CD8-positive, alpha-beta memory T cell (primary cell): ENCODE results near the gene MIR17HG. TPM values are rescaled to one million over a fixed set of nuclear protein-coding genes. Genes with fewer than 3 reads are reported as not detected.
"Not testable (repeated sequence)": the region's sequence is repeated elsewhere in the genome, so short reads cannot be mapped to it uniquely, and the experiment has no call there.

ENCODE experiments used
- CTCF ChIA-PET: fragments of 350-600 bp; sonication (Branson Sonifier 250); formaldehyde crosslinking; loops from one replicate; lab custom pipeline; 2021; ENCODE audit warnings: antibody characterized with exemption; lab: Charles Lee
- POLR2A ChIA-PET: fragments of 350-600 bp; sonication (Branson Sonifier 250); formaldehyde crosslinking; loops from one replicate; lab custom pipeline; 2021; ENCODE audit warnings: antibody characterized with exemption; lab: Charles Lee
- DNase-seq, 5 donors: peaks; one replicate each; pipeline versions ENCODE4 v3.0.0 to v3.0.0-alpha.2; 2020 to 2022; ENCODE audit warnings: mixed read lengths in 1 of 5
- H3K27ac ChIP-seq: one replicate; pipeline ENCODE4 v1.7.0; 2013; ENCODE audit warnings: low read depth, mild to moderate bottlenecking, low read length, moderate library complexity
- H3K27me3 ChIP-seq: 2 replicates; pipeline ENCODE4 v1.7.0; 2013; ENCODE audit warnings: low read length, mild to moderate bottlenecking; ENCODE audit not compliant: insufficient read depth, poor library complexity, severe bottlenecking
- H3K36me3 ChIP-seq: 2 replicates; pipeline ENCODE4 v1.7.0; 2013; ENCODE audit warnings: mild to moderate bottlenecking, low read length, moderate library complexity; ENCODE audit not compliant: insufficient read depth
- H3K4me1 ChIP-seq: 2 replicates; pipeline ENCODE4 v1.7.0; 2013; ENCODE audit warnings: mild to moderate bottlenecking, low read length, moderate library complexity; ENCODE audit not compliant: insufficient read depth
- H3K4me3 ChIP-seq: 2 replicates; pipeline ENCODE4 v1.7.0; 2013; ENCODE audit warnings: mild to moderate bottlenecking, low read length
- H3K9me3 ChIP-seq: 2 replicates; pipeline ENCODE4 v1.7.0; 2013; ENCODE audit warnings: mild to moderate bottlenecking, low read length
- H3K27ac Mint-ChIP-seq, 8 donors: one replicate each; pipeline ENCODE4 v1.8.0; 2020 to 2021; ENCODE audit warnings: mixed read lengths in 8 of 8, mild to moderate bottlenecking in 6 of 8, inconsistent platforms in 3 of 8, moderate library complexity in 3 of 8
- H3K27me3 Mint-ChIP-seq, 2 donors: one replicate each; pipeline ENCODE4 v1.8.0; 2020 to 2021; ENCODE audit warnings: mixed read lengths in 2 of 2, mild to moderate bottlenecking in 1 of 2, moderate library complexity in 1 of 2
- H3K36me3 Mint-ChIP-seq, 3 donors: one replicate each; pipeline ENCODE4 v1.8.0; 2020 to 2021; ENCODE audit warnings: mixed read lengths in 3 of 3, inconsistent platforms in 1 of 3, mild to moderate bottlenecking in 1 of 3
- H3K4me1 Mint-ChIP-seq, 3 donors: one replicate each; pipeline ENCODE4 v1.8.0; 2020 to 2021; ENCODE audit warnings: mixed read lengths in 3 of 3, inconsistent platforms in 1 of 3, mild to moderate bottlenecking in 1 of 3
- H3K4me3 Mint-ChIP-seq, 7 donors: one replicate each; pipeline ENCODE4 v1.8.0; 2020 to 2021; ENCODE audit warnings: mixed read lengths in 7 of 7, mild to moderate bottlenecking in 6 of 7, moderate library complexity in 4 of 7, inconsistent platforms in 2 of 7
- H3K9me3 Mint-ChIP-seq, 5 donors: one replicate each; pipeline ENCODE4 v1.8.0; 2020 to 2022; ENCODE audit warnings: mixed read lengths in 5 of 5, mild to moderate bottlenecking in 3 of 5, moderate library complexity in 2 of 5, inconsistent platforms in 1 of 5
- polyA plus RNA-seq: library from polyadenylated mRNA; unstranded; fragments of 300-500 nt; fragmentation: Illumina TruSeq; gene quantifications from one replicate; pipeline ENCODE4 v1.2.3, GENCODE V29; 2021
- total RNA-seq, 2 experiments: library from RNA; stranded (reverse); gene quantifications; one replicate each; pipeline ENCODE4 v1.2.3, GENCODE V29; 2021

The MIR17HG gene
- total and polyA plus RNA-seq, 3 experiments from 2014 or later, result 0.26 to 21.5 (median 21.0) TPM

DNA sequence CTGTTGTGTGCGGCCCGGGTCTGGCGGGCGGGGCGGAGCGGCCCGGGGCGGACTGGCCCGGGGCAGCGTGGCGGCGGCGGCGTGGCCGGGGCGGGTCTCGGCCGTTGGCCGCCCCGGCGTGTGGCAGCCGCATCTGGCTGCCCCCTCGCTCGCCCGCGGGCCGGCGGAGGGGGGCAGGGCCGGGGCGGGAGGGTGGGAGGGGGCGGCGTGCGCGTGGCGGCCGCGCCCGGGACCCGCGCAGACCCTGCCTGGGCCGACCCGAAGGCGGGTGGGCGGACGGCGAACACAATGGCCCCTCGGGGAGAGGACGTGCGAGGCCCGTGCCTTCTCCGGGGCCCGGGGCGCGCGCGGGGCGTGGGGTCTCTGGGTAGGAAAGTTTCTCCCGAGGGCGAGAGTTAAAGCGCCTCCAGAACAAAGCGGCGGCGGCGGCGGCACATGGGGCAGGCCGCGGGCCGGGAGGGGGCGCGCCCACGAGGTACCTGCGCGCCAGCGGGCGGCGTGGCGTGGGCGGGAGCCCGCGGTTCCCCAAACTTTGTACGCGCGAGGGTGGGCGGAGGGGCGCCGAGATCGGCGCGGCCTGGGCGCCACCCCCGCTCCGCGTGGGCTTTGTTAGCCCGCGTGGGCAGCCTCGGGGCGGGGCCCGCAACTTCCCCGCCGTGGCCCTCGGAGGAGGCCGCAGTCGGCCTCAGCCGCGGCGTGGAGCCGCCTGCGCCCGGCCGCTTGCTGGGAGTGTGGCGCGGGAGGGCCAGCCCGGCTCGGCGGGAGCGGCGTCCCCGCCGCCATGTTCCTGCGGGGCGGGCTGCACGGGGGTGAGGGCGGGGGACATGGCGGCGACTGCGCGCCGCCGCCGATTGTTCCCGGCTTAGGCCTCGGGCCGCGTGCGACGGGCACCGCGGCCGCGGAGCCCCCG is 764 bp downstream of the MIR17HG start:
- no peaks in the 10 kb centered on the region for H3K9me3 Mint-ChIP-seq
- ChIA-PET POLR2A (no interaction called here), CTCF (no interaction called here)
- H3K4me1 Mint-ChIP-seq, result peaks cover 35 to 53% (median 38%) of the 10 kb centered on the region in 3 donors
- Histone ChIP-seq H3K9me3 (no peaks in the 10 kb centered on the region), H3K4me3 (no peak overlapping the region), H3K27me3 (no peaks in the 10 kb centered on the region), H3K4me1 (peaks cover 32% of the 10 kb centered on the region), H3K36me3 (peaks cover 18% of the 10 kb centered on the region), H3K27ac (peak overlapping the region; percentile 87)
- H3K27me3 Mint-ChIP-seq, result peaks cover 0 to 6% of the 10 kb centered on the region in 2 donors
- H3K36me3 Mint-ChIP-seq, result peaks cover 0 to 42% (median 1%) of the 10 kb centered on the region in 3 donors
- peak overlapping the region; percentile 38 to 97 (median 55) for H3K4me3 Mint-ChIP-seq
- peak; percentile 57 to 82 (median 74) for DNase-seq
- H3K27ac Mint-ChIP-seq, result peak overlapping the region in 1 of 8 donors; percentile 82

DNA sequence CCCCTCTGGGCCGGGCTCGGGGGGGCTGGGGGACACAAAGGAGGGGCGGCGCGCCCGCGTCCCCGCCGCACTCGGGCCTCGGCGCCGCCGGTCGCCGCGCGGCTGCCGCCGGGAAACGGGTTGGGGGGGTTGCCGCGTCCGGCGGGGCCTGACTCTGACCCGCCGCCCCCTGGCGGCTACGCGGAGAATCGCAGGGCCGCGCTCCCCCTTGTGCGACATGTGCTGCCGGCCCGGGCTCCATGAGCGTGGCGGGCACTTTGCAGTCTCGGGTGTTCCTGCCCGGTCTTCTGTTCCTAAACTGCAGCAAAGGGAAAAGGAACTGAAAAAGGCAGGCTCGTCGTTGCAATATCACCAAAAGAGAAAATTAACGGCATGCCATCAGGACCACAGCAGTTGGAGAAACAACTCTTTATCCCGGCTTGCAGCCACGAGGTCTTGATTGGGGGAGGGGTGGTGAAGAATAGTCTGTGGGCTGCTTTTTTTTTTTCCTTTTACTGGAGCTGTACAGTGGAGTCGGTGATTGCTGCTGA is 1.5 kb downstream of the MIR17HG start:
- peaks cover 0 to 50% (median 3%) of the 10 kb centered on the region in 3 donors for H3K36me3 Mint-ChIP-seq

DNA sequence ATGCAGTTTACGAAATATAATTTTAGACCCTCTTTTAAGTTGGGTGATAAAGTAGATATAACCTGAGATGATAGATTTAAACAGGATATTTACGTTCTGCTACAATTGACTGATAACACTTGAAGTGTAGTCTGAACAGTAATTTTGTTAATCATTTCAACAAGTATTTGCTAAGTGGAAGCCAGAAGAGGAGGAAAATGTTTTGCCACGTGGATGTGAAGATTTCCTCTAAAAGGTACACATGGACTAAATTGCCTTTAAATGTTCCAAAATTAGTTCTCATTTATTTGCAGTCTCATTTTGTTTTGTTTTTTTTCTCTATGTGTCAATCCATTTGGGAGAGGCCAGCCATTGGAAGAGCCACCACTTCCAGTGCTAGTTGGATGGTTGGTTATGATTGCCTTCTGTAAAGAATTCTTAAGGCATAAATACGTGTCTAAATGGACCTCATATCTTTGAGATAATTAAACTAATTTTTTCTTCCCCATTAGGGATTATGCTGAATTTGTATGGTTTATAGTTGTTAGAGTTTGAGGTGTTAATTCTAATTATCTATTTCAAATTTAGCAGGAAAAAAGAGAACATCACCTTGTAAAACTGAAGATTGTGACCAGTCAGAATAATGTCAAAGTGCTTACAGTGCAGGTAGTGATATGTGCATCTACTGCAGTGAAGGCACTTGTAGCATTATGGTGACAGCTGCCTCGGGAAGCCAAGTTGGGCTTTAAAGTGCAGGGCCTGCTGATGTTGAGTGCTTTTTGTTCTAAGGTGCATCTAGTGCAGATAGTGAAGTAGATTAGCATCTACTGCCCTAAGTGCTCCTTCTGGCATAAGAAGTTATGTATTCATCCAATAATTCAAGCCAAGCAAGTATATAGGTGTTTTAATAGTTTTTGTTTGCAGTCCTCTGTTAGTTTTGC is 2.8 kb downstream of the MIR17HG start:
- Mint-ChIP-seq H3K27me3 (peaks cover 0 to 6% of the 10 kb centered on the region in 2 donors), H3K36me3 (peaks cover 0 to 62% (median 9%) of the 10 kb centered on the region in 3 donors)
- POLR2A ChIA-PET, result no interaction called here

More for the DNA sequence above, 1.5 kb downstream of the MIR17HG start:
- DNase-seq, result peak; percentile 86 to 92 (median 88)
- no peaks in the 10 kb centered on the region for H3K27me3 ChIP-seq
- Mint-ChIP-seq H3K27ac (peak overlapping the region; percentile 44 to 96 (median 90)), H3K9me3 (no peaks in the 10 kb centered on the region), H3K4me1 (peaks cover 36 to 56% (median 41%) of the 10 kb centered on the region in 3 donors), H3K4me3 (peak overlapping the region; percentile 87 to 96 (median 93)), H3K27me3 (peaks cover 0 to 6% of the 10 kb centered on the region in 2 donors)
- peaks cover 32% of the 10 kb centered on the region for H3K4me1 ChIP-seq
- H3K36me3 ChIP-seq, result peaks cover 22% of the 10 kb centered on the region
- H3K27ac ChIP-seq, result peak overlapping the region; percentile 87
- peak overlapping the region; percentile 76 for H3K4me3 ChIP-seq
- CTCF ChIA-PET, result interaction anchor here (0.7 to 0.9 kb wide), 4 partner anchors 11 to 37 kb away, joined by 3 to 5 read pairs (median 3); no protein-coding TSS in a partner anchor
- POLR2A ChIA-PET, result no interaction called here
- no peaks in the 10 kb centered on the region for H3K9me3 ChIP-seq

DNA sequence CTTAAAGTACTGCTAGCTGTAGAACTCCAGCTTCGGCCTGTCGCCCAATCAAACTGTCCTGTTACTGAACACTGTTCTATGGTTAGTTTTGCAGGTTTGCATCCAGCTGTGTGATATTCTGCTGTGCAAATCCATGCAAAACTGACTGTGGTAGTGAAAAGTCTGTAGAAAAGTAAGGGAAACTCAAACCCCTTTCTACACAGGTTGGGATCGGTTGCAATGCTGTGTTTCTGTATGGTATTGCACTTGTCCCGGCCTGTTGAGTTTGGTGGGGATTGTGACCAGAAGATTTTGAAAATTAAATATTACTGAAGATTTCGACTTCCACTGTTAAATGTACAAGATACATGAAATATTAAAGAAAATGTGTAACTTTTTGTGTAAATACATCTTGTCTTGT is 3.6 kb downstream of the MIR17HG start:
- Mint-ChIP-seq H3K4me3 (peak overlapping the region in 1 of 7 donors; percentile 96), H3K27me3 (peaks cover 0 to 6% of the 10 kb centered on the region in 2 donors)
- CTCF ChIA-PET, result no interaction called here

More for the DNA sequence above, 2.8 kb downstream of the MIR17HG start:
- Mint-ChIP-seq H3K9me3 (no peaks in the 10 kb centered on the region), H3K4me3 (peak overlapping the region in 3 of 7 donors; percentile 90 to 96 (median 93)), H3K4me1 (peaks cover 36 to 56% (median 41%) of the 10 kb centered on the region in 3 donors), H3K27ac (peak overlapping the region in 1 of 8 donors; percentile 96)
- Histone ChIP-seq H3K4me1 (peaks cover 32% of the 10 kb centered on the region), H3K36me3 (peaks cover 30% of the 10 kb centered on the region), H3K27me3 (no peaks in the 10 kb centered on the region), H3K4me3 (peak overlapping the region; percentile 76), H3K9me3 (no peaks in the 10 kb centered on the region), H3K27ac (peak overlapping the region; percentile 82)
- DNase-seq, result no peak
- CTCF ChIA-PET, result interaction anchor here (0.9 kb wide), 1 partner anchor 13 kb away, joined by 3 read pairs; no protein-coding TSS in a partner anchor

DNA sequence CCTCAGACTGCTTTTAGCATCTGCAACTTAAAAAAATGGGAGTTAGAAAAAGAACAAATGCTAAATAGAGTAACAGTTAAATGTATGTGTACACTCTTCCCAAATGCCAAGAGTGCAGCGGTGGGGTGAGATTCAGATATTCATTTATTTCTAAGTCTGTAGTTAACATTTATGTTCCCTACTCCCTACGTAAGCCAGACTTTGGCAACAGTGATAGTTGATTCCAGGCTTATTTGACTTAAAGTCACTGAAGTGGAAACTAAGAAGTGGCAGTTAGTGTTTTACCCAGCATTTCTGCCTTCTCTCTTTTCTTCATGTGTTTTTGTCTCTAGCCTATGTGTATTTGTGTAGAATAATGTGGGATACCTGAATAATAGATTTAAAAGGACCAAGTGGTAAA is 4.5 kb downstream of the MIR17HG start:
- peaks cover 25% of the 10 kb centered on the region for H3K4me1 ChIP-seq
- POLR2A ChIA-PET, result no interaction called here
- no peak for DNase-seq
- peaks cover 30% of the 10 kb centered on the region for H3K36me3 ChIP-seq
- no peaks in the 10 kb centered on the region for H3K9me3 ChIP-seq
- H3K27ac ChIP-seq, result no peak overlapping the region
- peaks cover 0 to 73% (median 11%) of the 10 kb centered on the region in 3 donors for H3K36me3 Mint-ChIP-seq
- peak overlapping the region in 1 of 8 donors; percentile 20 for H3K27ac Mint-ChIP-seq
- H3K4me3 ChIP-seq, result no peak overlapping the region
- no peaks in the 10 kb centered on the region for H3K9me3 Mint-ChIP-seq
- no peaks in the 10 kb centered on the region for H3K27me3 ChIP-seq
- CTCF ChIA-PET, result no interaction called here
- peaks cover 0 to 3% of the 10 kb centered on the region in 2 donors for H3K27me3 Mint-ChIP-seq
- H3K4me1 Mint-ChIP-seq, result peaks cover 33 to 43% (median 40%) of the 10 kb centered on the region in 3 donors
- peak overlapping the region in 1 of 7 donors; percentile 37 for H3K4me3 Mint-ChIP-seq

More for the DNA sequence above, 3.6 kb downstream of the MIR17HG start:
- no peak for DNase-seq
- H3K4me1 Mint-ChIP-seq, result peaks cover 36 to 50% (median 41%) of the 10 kb centered on the region in 3 donors
- Histone ChIP-seq H3K9me3 (no peaks in the 10 kb centered on the region), H3K4me1 (peaks cover 32% of the 10 kb centered on the region), H3K36me3 (peaks cover 30% of the 10 kb centered on the region), H3K4me3 (no peak overlapping the region), H3K27me3 (no peaks in the 10 kb centered on the region), H3K27ac (no peak overlapping the region)
- POLR2A ChIA-PET, result no interaction called here
- H3K27ac Mint-ChIP-seq, result peak overlapping the region in 1 of 8 donors; percentile 67
- H3K36me3 Mint-ChIP-seq, result peaks cover 0 to 71% (median 11%) of the 10 kb centered on the region in 3 donors
- no peaks in the 10 kb centered on the region for H3K9me3 Mint-ChIP-seq

DNA sequence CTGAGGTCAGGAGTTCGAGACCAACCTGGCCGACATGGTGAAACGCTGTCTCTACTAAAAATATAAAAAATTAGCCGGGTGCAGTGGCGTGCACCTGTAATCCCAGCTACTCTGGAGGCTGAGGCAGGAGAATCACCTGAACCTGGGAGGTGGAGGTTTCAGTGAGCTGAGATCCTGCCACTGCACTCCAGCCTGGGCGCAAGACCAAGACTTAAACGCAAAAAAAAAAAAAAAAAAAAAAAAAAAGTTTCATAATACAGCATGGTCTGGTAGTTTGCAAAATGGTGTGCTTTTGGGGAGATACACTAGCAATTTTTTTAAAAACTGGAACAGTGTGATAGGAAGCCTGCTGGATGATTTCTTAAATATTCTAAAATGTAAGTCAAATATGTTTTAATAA is 5.4 kb downstream of the MIR17HG start:
- H3K27ac ChIP-seq, H3K27ac Mint-ChIP-seq, H3K27me3 ChIP-seq, H3K9me3 Mint-ChIP-seq, H3K4me3 ChIP-seq, DNase-seq, CTCF ChIA-PET, POLR2A ChIA-PET, H3K27me3 Mint-ChIP-seq, H3K4me3 Mint-ChIP-seq, H3K9me3 ChIP-seq: not testable (repeated sequence)
- Histone ChIP-seq H3K36me3 (peaks cover 30% of the 10 kb centered on the region), H3K4me1 (peaks cover 23% of the 10 kb centered on the region)
- peaks cover 0 to 76% (median 11%) of the 10 kb centered on the region in 3 donors for H3K36me3 Mint-ChIP-seq
- H3K4me1 Mint-ChIP-seq, result peaks cover 31 to 41% (median 40%) of the 10 kb centered on the region in 3 donors

DNA sequence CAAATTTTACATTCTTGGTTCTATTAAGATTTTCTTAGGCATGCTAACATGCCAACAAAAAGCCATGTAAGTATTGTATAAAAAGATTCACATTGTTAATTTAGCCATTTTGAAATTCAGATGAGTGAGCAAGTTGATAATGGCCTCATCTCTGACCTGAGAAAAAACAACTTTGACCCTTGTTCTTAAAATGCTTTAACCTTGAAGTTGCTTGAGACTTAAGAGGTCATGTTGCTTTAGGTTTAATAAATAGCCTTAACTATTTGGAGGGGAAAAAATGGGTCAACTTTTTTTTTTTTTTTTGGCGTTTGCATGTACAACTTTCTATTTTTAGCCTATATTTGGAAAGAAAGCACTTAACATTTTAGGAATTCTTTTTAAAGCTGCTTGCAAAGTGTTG is 6.0 kb downstream of the MIR17HG start:
- Histone ChIP-seq H3K4me1 (peaks cover 23% of the 10 kb centered on the region), H3K36me3 (peaks cover 30% of the 10 kb centered on the region), H3K4me3 (no peak overlapping the region), H3K27me3 (no peaks in the 10 kb centered on the region), H3K27ac (no peak overlapping the region), H3K9me3 (no peaks in the 10 kb centered on the region)
- peaks cover 31 to 41% (median 40%) of the 10 kb centered on the region in 3 donors for H3K4me1 Mint-ChIP-seq
- H3K27me3 Mint-ChIP-seq, result peaks cover 0 to 2% of the 10 kb centered on the region in 2 donors
- ChIA-PET POLR2A (no interaction called here), CTCF (no interaction called here)
- H3K4me3 Mint-ChIP-seq, result no peak overlapping the region
- peaks cover 0 to 76% (median 11%) of the 10 kb centered on the region in 3 donors for H3K36me3 Mint-ChIP-seq
- no peak for DNase-seq
- no peak overlapping the region for H3K27ac Mint-ChIP-seq
- no peaks in the 10 kb centered on the region for H3K9me3 Mint-ChIP-seq
